ENCODE data around the gene C19orf47. TPM values are rescaled to one million over a fixed set of nuclear protein-coding genes. Genes with fewer than 3 reads are reported as not detected.
A peak's percentile ranks its signal among the peaks of the same experiment; 100 is the strongest.
"Not testable (repeated sequence)": the region's sequence is repeated elsewhere in the genome, so short reads cannot be mapped to it uniquely, and the experiment has no call there.

Gene C19orf47
- total RNA-seq, 4 donors from 2014 or later: 178 to 287 (median 219) TPM

- Histone ChIP-seq H3K36me3 (peaks cover 0 to 55% of the 10 kb centered on the region in 2 donors), H3K27ac (peak overlapping the region in 2 of 4 donors; percentile 8 to 28), H3K9me3 (no peaks in the 10 kb centered on the region), H3K4me3 (no peak overlapping the region), H3K4me1 (peaks cover 20 to 29% of the 10 kb centered on the region in 2 donors), H3K27me3 (no peaks in the 10 kb centered on the region)
- intact Hi-C loops (cut with DNase I; ENCODE audit: low total_unique reads) (no loop called here), in situ Hi-C loops (cut with MboI; ENCODE audit: low sequenced_read_pairs in 4 of 4) (no loop called here)
- ATAC-seq: no peak
- no peak for TF ChIP-seq POLR2A (IDR thresholded peaks at IDR 0.05)
- TF ChIP-seq CTCF (IDR thresholded peaks at IDR 0.05 in 4 of 5, conservative IDR thresholded peaks at IDR 0.05 in 1 of 5): no peak
- DNase-seq: no peak
Observed at GRCh38 chr19:40337594-40337993, 10.6 kb downstream of the C19orf47 start.

GRCh38 chr19:40337107-40337506 lies 11.1 kb downstream of the C19orf47 start:
- H3K4me3 ChIP-seq: no peak overlapping the region

GRCh38 chr19:40336601-40336900 lies 11.6 kb downstream of the C19orf47 start:
- no peak overlapping the region for H3K27ac ChIP-seq
- H3K27me3 ChIP-seq: no peaks in the 10 kb centered on the region
- ATAC-seq (no peak), DNase-seq (no peak)
- no peak overlapping the region for H3K4me3 ChIP-seq
- no peaks in the 10 kb centered on the region for H3K9me3 ChIP-seq
- no peak for TF ChIP-seq CTCF (IDR thresholded peaks at IDR 0.05 in 4 of 5, conservative IDR thresholded peaks at IDR 0.05 in 1 of 5)
- in situ Hi-C loops (cut with MboI; ENCODE audit: low sequenced_read_pairs in 4 of 4): no loop called here
- intact Hi-C loops (cut with DNase I; ENCODE audit: low total_unique reads): no loop called here
- H3K4me1 ChIP-seq: peaks cover 12 to 22% of the 10 kb centered on the region in 2 donors
- H3K36me3 ChIP-seq: peaks cover 0 to 65% of the 10 kb centered on the region in 2 donors

More at GRCh38 chr19:40337107-40337506, 11.1 kb downstream of the C19orf47 start:
- H3K27me3 ChIP-seq: no peaks in the 10 kb centered on the region
- no peak overlapping the region for H3K27ac ChIP-seq
- in situ Hi-C loops (cut with MboI; ENCODE audit: low sequenced_read_pairs in 4 of 4) (no loop called here), intact Hi-C loops (cut with DNase I; ENCODE audit: low total_unique reads) (no loop called here)
- TF ChIP-seq CTCF (IDR thresholded peaks at IDR 0.05 in 4 of 5, conservative IDR thresholded peaks at IDR 0.05 in 1 of 5) (no peak), POLR2A (IDR thresholded peaks at IDR 0.05) (no peak)
- H3K36me3 ChIP-seq: peaks cover 0 to 59% of the 10 kb centered on the region in 2 donors
- no peak for ATAC-seq
- H3K4me1 ChIP-seq: peaks cover 16 to 24% of the 10 kb centered on the region in 2 donors
- H3K9me3 ChIP-seq: no peaks in the 10 kb centered on the region
- DNase-seq: no peak

GRCh38 chr19:40335855-40336600 lies 12.2 kb downstream of the C19orf47 start:
- TF ChIP-seq POLR2A (IDR thresholded peaks at IDR 0.05): no peak
- no peak for TF ChIP-seq CTCF (IDR thresholded peaks at IDR 0.05 in 4 of 5, conservative IDR thresholded peaks at IDR 0.05 in 1 of 5)
- no peak for DNase-seq
- Histone ChIP-seq H3K36me3 (peaks cover 4 to 70% of the 10 kb centered on the region in 2 donors), H3K27ac (no peak overlapping the region), H3K9me3 (no peaks in the 10 kb centered on the region), H3K4me1 (peaks cover 7 to 17% of the 10 kb centered on the region in 2 donors), H3K27me3 (no peaks in the 10 kb centered on the region), H3K4me3 (no peak overlapping the region)
- no peak for ATAC-seq
- in situ Hi-C loops (cut with MboI; ENCODE audit: low sequenced_read_pairs in 4 of 4) (no loop called here), intact Hi-C loops (cut with DNase I; ENCODE audit: low total_unique reads) (no loop called here)

GRCh38 chr19:40335101-40335500 lies 13.1 kb downstream of the C19orf47 start:
- in situ Hi-C loops (cut with MboI; ENCODE audit: low sequenced_read_pairs in 4 of 4) (no loop called here), intact Hi-C loops (cut with DNase I; ENCODE audit: low total_unique reads) (no loop called here)
- Histone ChIP-seq H3K4me1 (peaks cover 0 to 8% of the 10 kb centered on the region in 2 donors), H3K27me3 (no peaks in the 10 kb centered on the region), H3K9me3 (no peaks in the 10 kb centered on the region), H3K27ac (no peak overlapping the region), H3K4me3 (no peak overlapping the region), H3K36me3 (peaks cover 4 to 78% of the 10 kb centered on the region in 2 donors)
- DNase-seq (no peak), ATAC-seq (no peak)
- no peak for TF ChIP-seq CTCF (IDR thresholded peaks at IDR 0.05 in 4 of 5, conservative IDR thresholded peaks at IDR 0.05 in 1 of 5)
- no peak for TF ChIP-seq POLR2A (IDR thresholded peaks at IDR 0.05)

- H3K36me3 ChIP-seq: peaks cover 4 to 82% of the 10 kb centered on the region in 2 donors
- intact Hi-C loops (cut with DNase I; ENCODE audit: low total_unique reads): not testable (repeated sequence)
Observed at GRCh38 chr19:40333083-40333482, 15.1 kb downstream of the C19orf47 start.

More at GRCh38 chr19:40333083-40333482, 15.1 kb downstream of the C19orf47 start:
- H3K4me3 ChIP-seq; H3K27ac ChIP-seq; in situ Hi-C loops (cut with MboI; ENCODE audit: low sequenced_read_pairs in 4 of 4); H3K9me3 ChIP-seq; ATAC-seq; H3K4me1 ChIP-seq; DNase-seq; H3K27me3 ChIP-seq: not testable (repeated sequence)
